AG20443 (cell line): ENCODE measurements around the gene CD19.
"Not testable (repeated sequence)": the region's sequence is repeated elsewhere in the genome, so short reads cannot be mapped to it uniquely, and the experiment has no call there.

Source experiments
- DNase-seq: peaks from one replicate; pipeline ENCODE4 v3.0.0; 2012; ENCODE audit warnings: low spot score, mixed read lengths

The CD19 gene

GRCh38 chr16:28936784-28937155 lies 5.0 kb downstream of the CD19 start:
- no peak for DNase-seq

GRCh38 chr16:28937222-28937876 lies 5.6 kb downstream of the CD19 start:
- DNase-seq: no peak

GRCh38 chr16:28938721-28939120 lies 7.0 kb downstream of the CD19 start:
- no peak for DNase-seq

- not testable (repeated sequence) for DNase-seq
Observed at GRCh38 chr16:28939825-28940224, 8.1 kb downstream of the CD19 start.

GRCh38 chr16:28943281-28943680 lies 11.5 kb downstream of the CD19 start:
- DNase-seq: no peak

GRCh38 chr16:28946681-28947080 lies 14.9 kb downstream of the CD19 start:
- no peak for DNase-seq

- DNase-seq: peak; percentile 99
Observed at GRCh38 chr16:28950648-28951409, 19.1 kb downstream of the CD19 start, which contains the start of gene NFATC2IP. TSS of gene NFATC2IP (plus strand) at chr16:28950937. CDS start at chr16:28951012, 75 bp downstream.

GRCh38 chr16:28951410-28951943 lies 19.7 kb downstream of the CD19 start:
- no peak for DNase-seq

GRCh38 chr16:28958216-28958615 lies 26.4 kb downstream of the CD19 start:
- DNase-seq: no peak

- no peak for DNase-seq
Observed at GRCh38 chr16:28958836-28959235, 27.1 kb downstream of the CD19 start.

- DNase-seq: no peak
Observed at GRCh38 chr16:28964072-28964471, 32.3 kb downstream of the CD19 start.

GRCh38 chr16:28964496-28964895 lies 32.7 kb downstream of the CD19 start:
- DNase-seq: no peak

- no peak for DNase-seq
Observed at GRCh38 chr16:28967156-28967555, 35.4 kb downstream of the CD19 start.

GRCh38 chr16:28969696-28970095 lies 37.9 kb downstream of the CD19 start:
- not testable (repeated sequence) for DNase-seq

- DNase-seq: peak; percentile 76
Observed at GRCh38 chr16:28974007-28974436, 42.3 kb downstream of the CD19 start.

GRCh38 chr16:28974437-28975157 lies 42.8 kb downstream of the CD19 start, which contains the start of gene SPNS1:
TSS of gene SPNS1 (plus strand) at chr16:28974778. CDS start at chr16:28975152, 374 bp downstream.
- DNase-seq: peak; percentile 99

GRCh38 chr16:28975158-28975599 lies 43.4 kb downstream of the CD19 start:
- no peak for DNase-seq

GRCh38 chr16:28977703-28978662 lies 46.2 kb downstream of the CD19 start:
- DNase-seq: no peak

- DNase-seq: not testable (repeated sequence)
Observed at GRCh38 chr16:28980330-28980729, 48.6 kb downstream of the CD19 start.

- no peak for DNase-seq
Observed at GRCh38 chr16:28980929-28981328, 49.2 kb downstream of the CD19 start.

GRCh38 chr16:28981517-28981916 lies 49.7 kb downstream of the CD19 start:
- DNase-seq: peak; percentile 30
